IMR-90 (cell line): Measurements from ENCODE around the gene AGT. TPM values are rescaled to one million over a fixed set of nuclear protein-coding genes. Genes with fewer than 3 reads are reported as not detected.

Experiments
- ATAC-seq: fragments of 200-7000 bp; cut with Tn5 transposase; 2 replicates; pipeline ENCODE4 v1.9.1; 2020; ENCODE audit warnings: low read depth, mild to moderate bottlenecking, moderate library complexity
- BruUV-seq: library from RNA; stranded (reverse); fragments of 400-500 nt; replicated peaks from 2 replicates; lab custom pipeline; 2021; lab: Mats Ljungman, UMichigan
- CTCF ChIA-PET: fragments of 300-600 bp; formaldehyde crosslinking; extraction: SDS; loops from one replicate; lab custom pipeline; 2021; ENCODE audit warnings: antibody characterized with exemption; lab: Yijun Ruan, JAX
- POLR2A ChIA-PET: fragments of 300-600 bp; sonication (Branson Sonifier 250); formaldehyde crosslinking; loops from one replicate; lab custom pipeline; 2022; ENCODE audit warnings: antibody characterized with exemption; ENCODE audit not compliant: unreplicated experiment; lab: Charles Lee
- DNase-seq: peaks from one replicate; pipeline ENCODE4 v3.0.0; 2013
- H2AFZ ChIP-seq: replicated peaks from 2 replicates; pipeline ENCODE3; 2013; ENCODE audit warnings: low read length, mild to moderate bottlenecking; ENCODE audit not compliant: poor library complexity
- H2AK5ac ChIP-seq: 2 replicates; pipeline ENCODE4 v1.6.1; 2013; ENCODE audit warnings: low read depth, low read length, inconsistent platforms
- H2AK9ac ChIP-seq: replicated peaks from 2 replicates; pipeline ENCODE3; 2013; ENCODE audit warnings: mild to moderate bottlenecking, low read depth, low read length, moderate library complexity; ENCODE audit not compliant: poor library complexity
- H2BK120ac ChIP-seq: 2 replicates; pipeline ENCODE4 v1.6.1; 2013; ENCODE audit warnings: low read depth, low read length, inconsistent platforms
- H2BK15ac ChIP-seq: 3 replicates; pipeline ENCODE4 v1.6.1; 2013; ENCODE audit warnings: low read depth, low read length, inconsistent platforms
- H2BK20ac ChIP-seq: 2 replicates; pipeline ENCODE4 v1.6.1; 2013; ENCODE audit warnings: low read depth, mild to moderate bottlenecking, inconsistent platforms, low read length, moderate library complexity
- H2BK5ac ChIP-seq: 2 replicates; pipeline ENCODE4 v1.6.1; 2013; ENCODE audit warnings: mild to moderate bottlenecking, low read depth, low read length, inconsistent platforms; ENCODE audit not compliant: poor library complexity, severe bottlenecking
- H3K14ac ChIP-seq: replicated peaks from 2 replicates; pipeline ENCODE4 v1.6.1; 2013; ENCODE audit warnings: low read depth, low read length, inconsistent platforms
- H3K18ac ChIP-seq: 2 replicates; pipeline ENCODE4 v1.6.1; 2013; ENCODE audit warnings: low read depth, low read length, control low read depth
- H3K23ac ChIP-seq: 2 replicates; pipeline ENCODE4 v1.6.1; 2013; ENCODE audit warnings: low read depth, low read length, inconsistent platforms
- H3K27ac ChIP-seq: 2 replicates; pipeline ENCODE4 v1.5.1; 2013; ENCODE audit warnings: mild to moderate bottlenecking, control low read depth, low read length; ENCODE audit not compliant: insufficient read depth
- H3K27me3 ChIP-seq: 2 replicates; pipeline ENCODE4 v1.6.1; 2013; ENCODE audit warnings: low read length; ENCODE audit not compliant: control insufficient read depth, insufficient read depth
- H3K36me3 ChIP-seq: 2 replicates; pipeline ENCODE4 v1.6.1; 2013; ENCODE audit warnings: low read length, mixed read lengths; ENCODE audit not compliant: control insufficient read depth, insufficient read depth
- H3K4ac ChIP-seq: 2 replicates; pipeline ENCODE4 v1.6.1; 2013; ENCODE audit warnings: low read depth, low read length, inconsistent platforms
- H3K4me1 ChIP-seq: 2 replicates; pipeline ENCODE4 v1.6.1; 2013; ENCODE audit warnings: low read length, mixed read lengths; ENCODE audit not compliant: control insufficient read depth, insufficient read depth
- H3K4me2 ChIP-seq: 2 replicates; pipeline ENCODE4 v1.6.1; 2013; ENCODE audit warnings: low read depth, mild to moderate bottlenecking, control low read depth, low read length, moderate library complexity
- H3K4me3 ChIP-seq: 2 replicates; pipeline ENCODE4 v1.5.1; 2013; ENCODE audit warnings: low read depth, mild to moderate bottlenecking, control low read depth, low read length, moderate library complexity; ENCODE audit not compliant: insufficient read depth
- H3K56ac ChIP-seq: 2 replicates; pipeline ENCODE4 v1.6.1; 2013; ENCODE audit warnings: low read length, inconsistent platforms; ENCODE audit not compliant: insufficient read depth; ENCODE audit errors: extremely low read depth
- H3K79me1 ChIP-seq, 2 experiments: 2 replicates each; pipeline ENCODE4 v1.6.1; 2013; ENCODE audit warnings: low read length in 2 of 2, inconsistent platforms in 1 of 2, low read depth in 1 of 2
- H3K9ac ChIP-seq: 2 replicates; pipeline ENCODE4 v1.6.1; 2013; ENCODE audit warnings: low read depth, low read length, control low read depth
- H3K9me1 ChIP-seq: 2 replicates; pipeline ENCODE4 v1.6.1; 2013; ENCODE audit warnings: low read length, inconsistent platforms; ENCODE audit not compliant: insufficient read depth
- H3K9me3 ChIP-seq: 2 replicates; pipeline ENCODE4 v1.6.1; 2013; ENCODE audit warnings: low read length; ENCODE audit not compliant: control insufficient read depth, insufficient read depth
- H4K20me1 ChIP-seq: 2 replicates; pipeline ENCODE4 v1.6.1; 2013; ENCODE audit warnings: low read length, inconsistent platforms; ENCODE audit not compliant: insufficient read depth
- H4K5ac ChIP-seq: 2 replicates; pipeline ENCODE4 v1.6.1; 2013; ENCODE audit warnings: mild to moderate bottlenecking, low read depth, low read length, control low read depth
- H4K8ac ChIP-seq, 2 experiments: 2 replicates each; pipeline ENCODE4 v1.6.1; 2013; ENCODE audit warnings: low read depth in 2 of 2, low read length in 2 of 2, control low read depth in 1 of 2, inconsistent platforms in 1 of 2
- H4K91ac ChIP-seq: 2 replicates; pipeline ENCODE4 v1.6.1; 2013; ENCODE audit warnings: low read depth, low read length, inconsistent platforms; ENCODE audit not compliant: insufficient read depth
- CHD1 ChIP-seq: IDR thresholded peaks from 2 replicates; pipeline ENCODE4 v1.6.1; 2012; ENCODE audit warnings: low read depth, low read length, improper control_type of control experiment
- POLR2A ChIP-seq: IDR thresholded peaks from 2 replicates; pipeline ENCODE4 v1.6.1; 2012; ENCODE audit warnings: mild to moderate bottlenecking, low read depth, low read length
- WGBS, 2 experiments: methylation state at CpG; one replicate each; pipeline versions ENCODE4 v1.1.5 to v1.1.7; 2013; ENCODE audit warnings: missing lambda C conversion rate in 2 of 2; ENCODE audit not compliant: insufficient read length in 1 of 2; ENCODE audit errors: extremely low coverage in 2 of 2; 5-methylcytosine and 5-hydroxymethylcytosine counted together
- dilution Hi-C: fragments of 300-500 bp; cut with HindIII; formaldehyde crosslinking; loops from one replicate; pipeline ENCODE4 v1.14.3; 2018; ENCODE audit warnings: low sequenced_read_pairs; ENCODE audit not compliant: unreplicated experiment
- in situ Hi-C: fragments of 300-500 bp; cut with MboI; formaldehyde crosslinking; loops from 3 replicates; pipeline ENCODE4 v1.14.3; 2019; ENCODE audit warnings: low sequenced_read_pairs, inconsistent platforms, mixed read lengths
- intact Hi-C: fragments of 100-400 bp; cut with micrococcal nuclease; formaldehyde crosslinking; loops from 2 replicates; pipeline ENCODE4 v1.10.0; 2022
- polyA plus RNA-seq, 3 experiments: library from polyadenylated mRNA; depleted of rRNA; stranded (reverse); fragments of >200 nt; gene quantifications; 2 replicates each; pipeline ENCODE4 v1.2.3, GENCODE V29; 2012; ENCODE audit warnings: low replicate concordance in 1 of 3
- total RNA-seq: library from RNA; depleted of rRNA; stranded (reverse); fragments of >200 nt; gene quantifications from 2 replicates; pipeline ENCODE4 v1.2.3, GENCODE V29; 2012

Gene AGT
- total and polyA plus RNA-seq, 2 of the 4 experiments (the other 2 are of a cell fraction) = 0.18 to 0.34 TPM

- BruUV-seq = no TSS peak
- no peak overlapping the region for H4K91ac ChIP-seq
- no peak overlapping the region for H4K5ac ChIP-seq
- H3K23ac ChIP-seq = no peak overlapping the region
- peaks cover 2% of the 10 kb centered on the region for H3K27me3 ChIP-seq
- no peak for DNase-seq
- intact Hi-C loops (no loop called here), in situ Hi-C loops (no loop called here), dilution Hi-C loops (no loop called here)
- H3K4me2 ChIP-seq = no peak overlapping the region
- H3K4ac ChIP-seq = no peak overlapping the region
- H2AK9ac ChIP-seq = no peak overlapping the region
- peaks cover 2% of the 10 kb centered on the region; the same call in 1 of the 2 replicates for H3K4me1 ChIP-seq
- TF ChIP-seq CHD1 (no peak), POLR2A (no peak)
- H3K79me1 ChIP-seq = no peaks in the 10 kb centered on the region
- no peaks in the 10 kb centered on the region for H3K36me3 ChIP-seq
- H3K4me3 ChIP-seq = no peak overlapping the region
- no peak overlapping the region for H3K56ac ChIP-seq
- no peak for ATAC-seq
- H3K9ac ChIP-seq = no peak overlapping the region
- no peak overlapping the region for H2BK15ac ChIP-seq
- no peak overlapping the region for H3K18ac ChIP-seq
- no peak overlapping the region for H2BK20ac ChIP-seq
- H4K20me1 ChIP-seq = no peaks in the 10 kb centered on the region
- H3K9me3 ChIP-seq = no peaks in the 10 kb centered on the region
- no peak overlapping the region for H2BK120ac ChIP-seq
- no peaks in the 10 kb centered on the region for H3K9me1 ChIP-seq
- CTCF ChIA-PET = no interaction called here
- POLR2A ChIA-PET = no interaction called here
- WGBS, 2 experiments = 89% methylated on average over 15 of the region's 17 CpGs; no CpG with 5 or more reads in 1 of the 2 experiments
- no peak overlapping the region for H2BK5ac ChIP-seq
- no peak overlapping the region for H2AFZ ChIP-seq
- H3K27ac ChIP-seq = no peak overlapping the region
- no peak overlapping the region for H2AK5ac ChIP-seq
- no peak overlapping the region for H3K14ac ChIP-seq
- no peak overlapping the region for H4K8ac ChIP-seq
Measured at GRCh38 chr1:230701434-230701833, 12.5 kb downstream of the AGT start.
